ENCODE data around the gene FBXW8. TPM values are rescaled to one million over a fixed set of nuclear protein-coding genes. Genes with fewer than 3 reads are reported as not detected.

FBXW8 gene
- total RNA-seq, 1 experiment from 2014 or later, result 16.8 TPM

DNA sequence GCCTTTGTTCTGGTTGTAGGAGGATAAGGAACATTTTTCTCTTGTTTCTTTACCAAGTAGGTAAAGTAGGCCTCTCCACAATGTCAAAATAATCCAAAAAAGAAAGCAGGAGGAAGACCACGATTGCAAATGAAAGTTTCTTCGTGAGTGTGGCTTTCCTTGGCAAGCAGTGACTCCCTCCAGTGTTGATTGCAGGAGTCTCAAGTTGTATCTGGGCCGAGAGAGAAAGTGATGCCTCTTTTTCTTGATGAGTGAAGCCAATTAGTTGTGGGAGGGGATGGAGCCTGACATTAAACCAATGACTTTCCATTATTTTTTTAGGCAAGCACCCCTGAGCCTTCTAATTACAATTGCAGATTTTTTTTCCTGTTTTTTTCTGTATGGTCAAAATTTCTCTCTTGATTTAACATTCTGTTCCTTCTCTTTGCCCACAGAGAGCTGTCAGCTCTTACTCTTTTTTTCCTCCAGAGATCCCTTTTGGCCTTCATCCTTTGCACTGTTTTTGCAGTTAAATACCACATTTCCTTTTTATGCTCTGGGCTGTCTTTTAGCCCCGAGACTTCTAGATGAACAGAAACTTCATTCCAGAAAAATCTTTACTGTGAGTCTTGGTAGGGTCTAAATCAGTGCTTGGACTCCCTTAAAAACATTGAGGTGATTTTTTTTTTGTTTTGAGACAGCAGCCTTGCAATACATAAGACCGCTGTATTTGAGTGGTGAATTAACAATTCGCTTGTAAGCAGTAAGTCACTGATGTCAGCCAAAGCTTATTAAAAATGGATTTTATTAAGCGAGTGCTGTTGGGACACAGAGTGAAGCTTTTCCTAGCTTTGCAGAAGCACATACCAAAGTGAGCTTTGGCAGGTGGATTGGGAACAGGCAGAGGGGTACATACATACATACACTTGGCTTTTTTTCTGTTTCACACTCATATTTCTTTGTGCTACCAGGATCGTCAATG is 15.8 kb downstream of the FBXW8 start:
- no peak for DNase-seq (ENCODE audit: low spot score)

DNA sequence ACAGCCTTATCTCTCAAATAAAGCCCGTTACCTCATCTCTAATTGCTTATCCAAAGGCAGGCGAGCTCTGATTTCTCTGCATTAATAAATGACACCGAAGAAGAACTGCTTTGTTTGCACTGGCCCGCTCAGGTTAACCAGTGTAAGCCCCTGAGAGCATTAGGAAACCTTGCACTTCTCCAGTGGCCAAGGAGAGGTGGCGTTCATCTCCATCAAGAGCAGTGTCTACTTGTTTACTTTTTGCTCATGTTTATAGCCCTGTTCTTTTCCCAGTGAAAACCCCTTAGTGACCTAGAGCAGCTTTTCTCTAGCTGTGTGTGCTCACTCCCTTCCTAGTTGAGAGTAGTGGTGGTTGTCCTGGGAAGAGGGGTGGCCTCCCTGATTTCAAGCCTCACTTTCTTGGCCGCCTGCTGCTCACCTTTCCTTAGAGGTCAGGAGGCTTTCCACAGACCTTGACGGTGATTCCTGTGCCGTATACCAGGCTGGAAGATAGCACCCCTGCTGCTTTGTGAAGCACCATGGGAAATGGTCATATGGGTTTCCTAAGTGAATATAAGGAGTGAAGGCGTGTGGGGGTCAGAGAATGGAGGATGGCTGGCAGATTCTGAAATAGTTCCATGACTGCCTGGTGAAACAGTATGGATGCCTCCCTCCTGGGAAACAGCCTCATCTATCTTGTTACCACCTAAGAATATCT is 16.6 kb downstream of the FBXW8 start:
- DNase-seq (ENCODE audit: low spot score), result no peak

DNA sequence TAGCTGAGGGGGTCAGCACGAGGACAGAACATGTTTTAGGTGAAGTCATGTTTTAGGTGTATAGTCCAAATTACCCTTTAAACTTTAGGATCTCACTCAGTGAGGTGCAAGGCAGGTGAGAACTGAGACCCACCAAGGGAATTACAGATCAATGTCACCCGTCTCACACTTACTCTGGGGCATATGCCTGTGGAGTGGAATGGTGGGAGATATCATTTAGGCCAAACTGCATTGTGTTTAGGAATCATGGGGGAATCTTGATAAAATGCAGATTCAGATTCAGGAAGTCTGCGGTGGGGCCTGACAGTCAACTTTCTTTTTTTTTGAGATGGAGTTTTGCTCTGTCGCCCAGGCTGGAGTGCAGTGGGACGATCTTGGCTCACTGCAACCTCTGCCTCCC is 17.8 kb downstream of the FBXW8 start:
- DNase-seq (ENCODE audit: low spot score), result no peak

DNA sequence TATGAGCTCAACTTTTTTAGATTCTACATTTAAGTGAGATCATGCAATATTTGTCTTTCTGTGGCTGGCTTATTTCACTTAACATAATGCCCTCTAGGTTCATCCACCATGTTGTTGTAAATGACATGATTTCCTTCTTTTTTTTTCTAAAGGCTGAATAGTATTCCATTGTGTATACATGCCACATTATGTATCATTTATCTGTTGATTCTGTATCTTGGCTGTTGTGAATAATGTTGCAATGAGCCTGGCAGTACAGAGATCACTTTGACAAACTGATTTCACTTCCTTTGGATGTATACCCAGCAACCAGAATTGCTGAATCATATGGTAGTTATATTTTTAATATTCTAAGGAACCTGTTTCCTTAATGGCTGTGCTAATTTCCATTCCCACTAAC is 19.1 kb downstream of the FBXW8 start:
- no peak for DNase-seq (ENCODE audit: low spot score)

DNA sequence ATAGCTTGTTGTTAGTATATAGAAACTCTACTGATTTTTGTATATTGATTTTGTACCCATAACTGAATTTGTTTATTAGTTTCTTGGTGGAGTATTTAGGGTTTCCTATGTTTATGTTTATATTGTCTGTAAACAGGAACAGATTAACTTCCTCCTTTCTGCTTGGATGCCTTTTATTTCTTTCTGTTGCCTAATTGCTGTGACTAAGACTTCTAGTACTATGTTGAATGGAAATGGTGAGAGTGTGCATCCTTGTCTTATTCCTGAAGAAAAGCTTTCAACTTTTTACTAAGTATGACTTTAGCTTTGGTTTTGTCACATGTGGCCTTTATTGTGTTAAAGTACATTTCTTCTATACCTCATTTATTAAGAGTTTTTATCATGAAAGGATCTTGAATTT is 20.9 kb downstream of the FBXW8 start:
- DNase-seq (ENCODE audit: low spot score), result no peak

DNA sequence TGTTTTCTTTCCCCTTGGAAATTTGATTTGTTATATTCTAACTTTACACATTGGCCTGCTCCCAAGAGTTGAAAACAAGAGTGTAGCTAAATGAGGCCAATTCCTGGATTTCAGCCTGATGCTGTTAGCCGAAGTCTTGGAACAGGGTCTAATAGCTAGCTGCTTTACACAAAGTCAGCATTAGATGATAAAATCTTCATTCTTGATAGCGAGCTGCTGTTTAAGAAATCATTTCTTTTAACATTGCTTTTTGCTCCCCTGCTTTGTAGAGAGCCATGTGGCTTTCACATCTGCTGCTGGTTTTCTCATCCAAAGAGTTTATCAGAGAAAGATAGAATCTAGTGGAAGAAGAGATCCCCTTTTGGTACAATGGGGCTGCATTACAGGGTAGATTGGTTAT is 22.3 kb downstream of the FBXW8 start:
- DNase-seq (ENCODE audit: low spot score), result no peak

DNA sequence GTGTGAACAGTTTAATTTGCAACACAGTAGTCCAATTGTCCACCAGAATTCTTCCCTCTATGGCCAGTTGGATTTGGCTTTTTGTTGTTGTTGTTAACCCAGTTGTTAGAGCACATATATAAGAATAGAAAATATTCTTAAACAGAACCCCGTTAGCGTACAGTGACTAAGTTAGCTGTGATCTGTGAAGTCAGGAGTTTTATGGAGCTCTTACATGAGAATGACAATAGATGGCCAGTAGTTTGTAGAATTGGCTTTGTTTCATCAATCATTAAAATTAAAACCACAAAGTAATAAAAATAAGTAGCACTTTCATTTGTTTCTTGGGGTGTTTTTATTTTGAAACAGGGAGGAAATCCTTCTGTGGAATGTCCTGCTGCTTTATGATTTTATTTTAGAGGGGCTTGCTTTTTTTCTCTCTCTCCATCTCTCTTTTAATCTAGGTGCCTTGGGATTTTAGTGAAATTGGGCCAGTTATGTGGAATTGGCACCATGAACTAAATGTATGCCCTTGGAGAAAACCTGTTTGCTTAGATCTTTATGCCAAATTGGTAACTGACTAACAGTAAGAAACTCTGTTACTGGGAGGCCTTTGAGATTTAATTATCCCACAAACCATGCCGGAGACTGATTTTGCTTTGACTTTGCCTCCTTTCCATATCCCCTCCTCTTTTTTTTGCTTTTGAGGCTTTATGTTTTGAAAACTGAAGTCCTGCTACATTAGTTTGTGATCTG is 22.9 kb downstream of the FBXW8 start:
- DNase-seq (ENCODE audit: low spot score), result no peak

DNA sequence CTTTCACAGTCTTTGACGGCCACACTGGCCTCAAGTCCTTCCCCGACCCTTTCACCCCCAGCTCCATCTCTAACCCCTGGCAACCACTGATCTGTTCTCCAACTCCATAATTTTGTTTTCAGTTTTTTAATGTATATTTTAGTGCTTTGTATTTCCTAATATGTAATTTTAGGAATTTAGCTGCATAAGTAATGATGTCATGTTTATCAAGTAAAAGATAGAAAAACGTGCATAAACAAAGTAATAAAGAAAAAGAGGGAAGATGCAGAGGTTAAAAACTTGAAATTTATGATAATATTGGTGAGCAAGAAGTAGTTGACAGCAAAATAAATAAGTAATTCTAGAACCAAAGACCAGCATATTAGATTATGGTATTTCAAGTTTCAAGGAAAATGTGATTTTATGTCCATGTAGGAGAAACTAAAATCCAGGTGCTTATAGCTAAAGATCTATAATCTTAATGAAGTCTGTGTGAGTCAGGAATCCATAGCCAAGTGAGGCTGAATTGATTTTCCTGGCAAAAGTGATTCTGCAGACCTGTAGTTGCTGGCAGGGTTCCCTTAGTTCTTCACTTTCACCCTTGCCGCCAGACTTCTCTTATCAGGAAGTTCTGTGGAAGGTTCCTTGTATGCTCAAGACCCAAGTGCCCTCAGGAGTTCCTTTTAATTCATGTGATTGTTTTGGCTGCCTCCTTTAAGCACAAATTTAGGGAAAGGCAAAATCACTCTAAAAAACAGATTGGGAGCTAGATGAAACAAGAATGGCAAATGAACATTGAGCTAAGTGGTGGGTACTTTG is 24.4 kb downstream of the FBXW8 start:
- DNase-seq (ENCODE audit: low spot score), result no peak

DNA sequence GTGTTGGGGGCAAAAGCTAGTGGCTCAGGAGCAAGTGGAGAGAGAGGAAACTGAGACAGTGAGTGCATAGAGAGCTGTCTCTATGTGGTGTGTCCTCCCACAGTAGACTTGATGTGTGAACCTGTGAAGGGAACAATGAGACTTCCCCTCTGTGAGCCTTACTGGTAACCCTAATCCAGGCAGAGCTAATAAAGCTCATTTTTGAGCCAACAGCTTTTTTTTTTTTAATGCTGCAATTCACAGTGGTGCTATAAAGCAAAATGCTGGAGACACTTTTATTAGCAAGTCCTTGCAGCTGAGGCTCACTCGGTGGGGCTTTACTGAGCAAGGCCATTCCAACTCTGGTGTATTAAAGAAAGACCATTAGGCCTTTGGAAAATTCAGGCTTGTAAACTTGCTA is 26.9 kb downstream of the FBXW8 start:
- no peak for DNase-seq (ENCODE audit: low spot score)

DNA sequence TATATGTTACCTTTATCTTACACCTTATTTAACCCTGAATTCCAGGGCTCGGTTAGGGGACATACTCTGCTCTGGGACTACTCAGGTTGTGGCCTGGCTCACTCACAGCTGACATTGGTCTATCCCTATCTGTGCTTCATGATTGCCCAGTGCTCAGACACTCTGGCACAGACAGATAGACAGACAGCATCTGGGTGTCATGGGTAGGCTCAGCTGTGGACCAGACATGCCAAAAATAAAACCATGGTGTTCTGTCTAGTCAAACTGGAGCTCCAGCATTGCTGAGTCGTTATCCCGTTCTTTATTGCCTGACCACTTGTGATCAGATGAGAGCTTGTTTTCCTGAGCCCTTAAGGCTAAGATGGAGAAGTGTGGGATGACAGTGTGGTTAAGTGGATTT is 29.0 kb downstream of the FBXW8 start:
- DNase-seq (ENCODE audit: low spot score), result no peak

DNA sequence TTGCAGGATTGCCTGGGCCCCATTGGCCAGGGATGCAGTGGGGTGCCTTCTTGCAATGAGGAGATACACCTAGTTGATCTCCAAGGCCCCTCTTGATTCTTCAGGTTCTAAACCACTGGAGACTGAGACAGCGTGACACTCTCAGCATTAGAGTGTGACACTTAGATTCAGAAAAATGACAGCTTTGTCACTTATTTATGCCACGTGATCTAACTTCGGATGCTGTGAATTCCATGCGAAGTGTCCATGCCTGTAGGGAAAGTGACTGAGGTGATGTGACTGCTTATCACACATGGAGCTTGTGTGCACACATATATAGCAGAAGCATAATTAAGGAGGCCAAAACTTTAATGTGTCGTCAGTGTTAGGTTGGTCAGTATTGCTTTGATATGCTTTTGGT is 30.4 kb downstream of the FBXW8 start:
- DNase-seq (ENCODE audit: low spot score), result no peak

DNA sequence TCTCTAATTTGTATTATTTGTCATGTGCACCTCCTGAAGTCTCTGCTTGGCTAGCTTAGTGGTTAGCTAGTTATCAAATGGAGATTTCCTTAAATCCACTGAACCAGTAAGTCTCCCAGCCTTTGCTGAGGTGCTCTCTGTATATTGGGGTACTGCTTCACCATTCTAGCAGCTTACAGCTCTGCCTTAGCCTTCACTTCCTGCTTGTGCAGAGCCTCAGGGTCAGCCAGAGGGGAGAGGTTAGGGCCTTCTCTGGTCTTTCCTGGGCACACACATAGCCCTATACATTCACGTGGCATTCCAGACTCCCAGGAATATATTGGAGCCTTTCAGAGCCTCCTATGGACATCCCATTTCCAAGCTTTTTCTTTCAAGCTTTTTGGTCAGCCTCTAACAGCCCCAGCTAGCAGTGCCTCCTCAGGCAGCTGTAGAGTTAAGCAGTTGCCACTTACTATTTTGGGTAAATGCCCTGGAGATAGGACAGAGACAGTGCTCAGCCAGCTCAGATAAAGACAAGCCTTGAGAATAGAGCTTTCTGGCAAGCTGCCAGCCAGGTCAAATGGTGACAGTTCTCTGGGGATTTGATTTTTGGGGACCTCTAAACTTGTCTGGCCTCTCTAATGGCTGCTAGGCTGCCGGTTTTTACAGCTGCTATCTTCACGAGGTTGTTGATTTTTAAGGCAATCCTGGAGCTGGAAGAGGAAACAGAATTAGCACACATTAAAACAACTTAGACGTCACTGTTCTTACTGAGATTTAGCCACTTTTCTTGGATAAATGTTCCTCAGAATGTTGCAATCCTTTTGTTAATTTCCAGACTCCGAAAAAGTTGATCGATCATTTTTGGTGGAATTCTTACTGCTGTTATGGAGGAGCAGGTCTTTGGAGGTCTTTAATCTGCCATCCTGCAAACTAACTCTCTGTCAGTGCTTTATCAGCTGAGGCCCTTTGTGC is 32.9 kb downstream of the FBXW8 start:
- no peak for DNase-seq (ENCODE audit: low spot score)

DNA sequence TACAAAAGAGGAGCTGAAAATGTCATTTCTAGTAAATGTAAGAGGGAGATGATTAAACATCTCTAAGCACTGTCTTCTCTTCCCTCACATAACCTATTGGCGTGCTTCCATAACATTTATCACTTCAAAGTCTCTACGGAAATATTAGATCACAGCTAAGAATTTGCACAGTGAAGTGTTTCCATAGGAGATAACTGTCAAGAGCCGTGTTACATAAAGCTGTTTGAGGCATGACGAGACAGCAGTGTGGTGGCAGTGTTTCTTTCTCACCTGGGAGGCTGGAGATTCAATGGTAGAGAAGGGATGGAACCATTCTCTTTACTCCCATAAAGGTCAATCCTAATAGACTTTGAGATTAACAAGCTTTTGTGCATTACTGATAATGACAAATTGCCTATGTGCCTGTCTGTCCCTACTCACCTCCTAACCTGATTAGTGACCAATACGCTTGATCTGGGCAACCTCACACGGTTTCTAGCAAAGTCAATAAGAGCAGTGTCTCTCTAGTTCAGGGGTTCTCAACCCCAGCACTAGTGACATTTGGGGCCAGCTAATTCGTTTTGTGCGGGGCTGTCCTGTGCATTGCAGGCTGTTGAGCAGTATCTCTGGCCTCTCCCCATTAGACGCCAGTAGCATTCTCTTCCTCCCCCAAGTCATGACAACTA is 35.3 kb downstream of the FBXW8 start:
- no peak for DNase-seq (ENCODE audit: low spot score)

DNA sequence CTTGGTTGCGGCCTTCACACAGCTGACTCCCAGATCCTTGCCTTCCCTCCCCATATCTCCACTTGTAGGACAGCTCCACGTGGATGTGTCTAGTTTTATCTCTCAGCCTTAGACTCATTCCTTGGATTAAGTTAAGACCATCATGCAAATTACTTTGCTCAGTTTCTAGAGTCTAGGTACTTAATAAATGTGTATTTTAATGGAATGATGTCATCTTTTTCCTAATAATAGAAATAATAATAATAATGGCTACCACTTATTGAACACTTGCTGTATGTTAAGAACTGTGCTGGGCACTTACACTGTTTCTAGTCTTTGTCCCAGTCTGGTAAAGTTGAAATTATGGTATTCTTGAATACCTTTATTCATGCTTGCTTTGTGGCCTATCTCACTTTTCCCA is 37.5 kb downstream of the FBXW8 start:
- DNase-seq (ENCODE audit: low spot score), result no peak

DNA sequence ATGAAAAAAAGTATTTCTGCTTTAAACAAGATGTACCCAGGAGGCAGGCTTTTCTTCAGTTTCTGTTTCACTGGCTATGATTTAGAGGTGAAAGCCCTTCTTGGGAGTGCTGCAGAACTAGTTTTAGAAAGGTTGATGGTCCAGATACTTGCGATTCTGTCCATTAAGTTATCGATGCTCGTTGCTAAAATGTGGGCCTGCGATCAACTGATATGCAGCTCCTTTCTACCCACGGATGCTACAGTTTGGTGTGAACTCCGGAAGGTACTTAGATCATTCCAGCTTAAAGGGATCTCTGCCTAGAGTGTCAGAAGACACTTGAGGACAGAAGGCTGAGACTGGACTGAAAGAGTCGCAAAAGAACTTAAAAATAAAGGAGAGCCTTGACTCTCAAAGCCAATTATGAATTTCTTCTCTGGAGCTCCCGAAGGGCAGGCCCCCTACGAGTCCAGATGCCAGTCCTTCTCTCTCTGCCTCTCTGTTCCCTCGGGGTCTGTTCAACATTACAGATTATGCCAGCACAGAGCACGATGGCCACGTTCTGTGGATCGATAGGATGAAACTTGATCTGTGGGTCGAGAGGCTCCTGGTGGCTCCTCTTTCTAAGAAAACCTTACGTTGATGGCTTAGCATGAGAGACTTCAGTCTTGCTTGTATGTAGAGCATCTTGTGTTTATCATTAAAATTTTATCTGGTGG is 40.0 kb downstream of the FBXW8 start:
- DNase-seq (ENCODE audit: low spot score), result no peak

DNA sequence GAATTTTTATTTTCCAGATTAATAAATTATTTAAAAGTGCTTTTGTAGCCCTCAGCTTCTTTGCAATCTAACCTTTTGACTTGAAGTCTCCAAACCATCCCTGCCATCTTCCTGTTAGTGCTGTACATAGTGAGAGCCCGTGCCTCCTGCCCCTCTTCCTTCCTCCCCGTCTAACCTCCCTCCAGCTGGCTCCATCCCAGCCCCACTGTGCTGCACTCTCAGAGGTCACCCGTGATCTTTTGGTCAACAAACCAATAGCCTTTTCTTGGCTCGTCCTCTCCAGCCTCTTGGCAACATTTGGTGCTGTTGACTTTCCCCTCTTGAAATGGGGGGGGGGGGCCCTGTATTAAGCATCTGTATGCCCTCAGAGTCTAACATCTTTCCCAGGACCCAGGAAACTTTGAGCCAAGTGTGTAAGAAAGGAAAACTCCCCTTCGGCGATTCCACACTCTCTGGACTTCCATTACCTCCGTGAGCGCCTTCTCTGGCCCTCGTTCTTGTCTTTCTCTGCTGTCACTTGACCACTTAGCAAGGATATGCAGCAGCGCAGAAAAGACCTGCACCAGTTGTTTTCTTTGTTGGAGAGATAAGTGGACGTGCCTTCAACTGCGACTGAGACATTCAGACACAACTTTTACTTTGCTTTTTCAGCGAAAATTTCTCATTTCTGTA is 44.1 kb downstream of the FBXW8 start:
- no peak for DNase-seq (ENCODE audit: low spot score)

DNA sequence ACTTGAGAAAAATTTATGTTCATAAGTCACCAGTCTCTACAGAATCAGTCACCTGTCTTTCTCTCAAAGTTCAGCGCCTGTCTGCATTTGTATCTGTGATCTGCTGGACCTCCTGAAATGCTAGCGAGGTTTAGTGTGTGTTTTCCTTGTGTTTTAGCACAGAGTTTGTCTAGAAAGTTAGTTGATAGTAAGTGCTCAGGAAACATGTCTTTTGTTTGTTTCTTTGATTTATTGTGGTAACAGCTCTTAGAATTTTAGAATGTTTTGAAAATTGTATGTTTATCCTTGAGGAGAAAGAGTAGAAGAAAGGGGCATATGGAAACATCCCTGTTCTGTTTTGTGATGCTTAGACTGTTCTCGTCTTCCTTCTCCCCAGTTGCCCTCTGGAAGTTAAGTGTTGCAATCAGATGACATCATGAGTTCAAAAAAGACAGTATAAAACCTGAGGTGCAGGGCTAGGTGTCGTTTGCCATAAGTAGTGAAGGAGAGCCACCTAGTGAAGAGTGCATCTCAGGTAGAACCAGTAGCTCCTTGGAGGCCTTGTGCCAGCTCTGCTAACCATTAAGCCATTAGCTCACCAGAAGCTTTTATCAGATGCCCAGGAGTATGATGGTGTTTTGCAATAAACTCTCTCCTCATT is 44.8 kb downstream of the FBXW8 start:
- no peak for DNase-seq (ENCODE audit: low spot score)
